ENCODE results near the gene FOXI1. TPM values are rescaled to one million over a fixed set of nuclear protein-coding genes. Genes with fewer than 3 reads are reported as not detected.

The FOXI1 gene
- not detected in 2 replicates for total RNA-seq

GRCh38 chr5:170105642-170106611, at the start of gene FOXI1:
FOXI1 (plus strand) TSS chr5:170105897; CDS start chr5:170105958, 61 bp downstream.

Other genes starting within 250 kb of the FOXI1 start
- gene INSYN2B, start 125.4 kb upstream of the FOXI1 start, total RNA-seq: 0.42 and 1.9 TPM in 2 replicates
- not detected in 2 replicates for gene C5orf58, start 127.1 kb downstream of the FOXI1 start, total RNA-seq
- not detected in 2 replicates for gene LCP2, start 191.9 kb downstream of the FOXI1 start, total RNA-seq